HG03097 (cell line): ENCODE results near the gene BCL2L14.
"Not testable (repeated sequence)": the region's sequence is repeated elsewhere in the genome, so short reads cannot be mapped to it uniquely, and the experiment has no call there.

Experiments used
- ATAC-seq: cut with Tn5 transposase; IDR thresholded peaks from one replicate; pipeline ENCODE4 v1.9.1; 2021; ENCODE audit not compliant: unreplicated experiment, low FRiP score

BCL2L14 gene

GRCh38 chr12:12098691-12099015, 27.9 kb downstream of the BCL2L14 start:
- no peak for ATAC-seq

GRCh38 chr12:12099102-12099501, 28.4 kb downstream of the BCL2L14 start:
- ATAC-seq, result no peak

GRCh38 chr12:12107678-12108077, 36.9 kb downstream of the BCL2L14 start:
- no peak for ATAC-seq

- no peak for ATAC-seq
These were observed 37.8 kb downstream of the BCL2L14 start for GRCh38 chr12:12108441-12109058.

DNA sequence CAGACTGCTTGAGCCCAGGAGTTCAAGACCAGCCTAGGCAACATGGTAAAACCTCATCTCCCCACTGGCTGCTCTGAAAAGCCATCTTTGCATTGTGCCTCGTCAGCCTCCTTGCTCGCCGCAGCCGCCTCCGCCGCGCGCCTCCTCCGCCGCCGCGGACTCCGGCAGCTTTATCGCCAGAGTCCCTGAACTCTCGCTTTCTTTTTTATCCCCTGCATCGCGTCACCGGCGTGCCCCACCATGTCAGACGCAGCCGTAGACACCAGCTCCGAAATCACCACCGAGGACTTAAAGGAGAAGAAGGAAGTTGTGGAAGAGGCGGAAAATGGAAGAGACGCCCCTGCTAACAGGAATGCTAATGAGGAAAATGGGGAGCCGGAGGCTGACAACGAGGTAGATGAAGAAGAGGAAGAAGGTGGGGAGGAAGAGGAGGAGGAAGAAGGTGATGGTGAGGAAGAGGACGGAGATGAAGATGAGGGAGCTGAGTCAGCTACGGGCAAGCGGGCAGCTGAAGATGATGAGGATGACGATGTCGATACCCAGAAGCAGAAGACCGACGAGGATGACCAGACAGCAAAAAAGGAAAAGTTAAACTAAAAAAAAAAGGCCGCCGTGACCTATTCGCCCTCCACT, 40.3 kb downstream of the BCL2L14 start:
- ATAC-seq, result not testable (repeated sequence)

DNA sequence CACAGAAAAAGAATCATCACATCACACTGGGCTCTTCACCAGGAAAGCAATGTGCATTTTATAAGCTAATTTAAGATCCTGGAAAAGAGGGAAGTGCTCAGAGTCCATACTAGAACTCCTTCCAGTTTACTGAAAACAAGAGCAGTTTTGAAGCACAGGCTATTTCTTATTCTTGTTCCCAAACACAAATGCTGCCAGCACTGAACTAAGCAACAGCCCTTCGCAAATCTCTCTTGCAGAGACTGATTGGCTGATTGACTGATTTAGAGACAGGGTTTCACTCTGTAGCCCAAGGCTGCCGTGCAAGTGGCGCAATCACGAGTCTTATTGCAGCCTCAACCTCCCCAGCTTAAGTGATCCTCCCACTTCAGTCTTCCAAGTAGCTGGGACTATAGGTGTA, 44.8 kb downstream of the BCL2L14 start:
- no peak for ATAC-seq

DNA sequence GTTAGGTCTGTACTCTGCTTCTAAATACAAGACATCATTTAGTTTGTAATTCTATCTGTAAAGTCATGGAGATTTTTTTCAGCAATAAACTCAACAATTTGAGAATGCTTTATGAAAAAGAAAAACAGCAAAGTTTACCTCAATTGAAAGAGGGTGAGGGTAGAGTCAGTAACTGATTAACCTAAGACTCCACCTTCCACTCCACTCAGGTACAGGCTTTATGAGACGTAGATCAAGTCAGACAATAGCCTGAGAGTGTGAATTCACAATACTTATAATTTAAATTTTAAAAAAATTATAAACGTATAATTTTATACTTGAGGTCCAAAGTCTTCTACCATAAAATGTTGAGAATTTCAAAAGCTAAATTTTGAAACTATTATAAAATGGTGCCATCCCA, 45.9 kb downstream of the BCL2L14 start:
- ATAC-seq, result no peak

DNA sequence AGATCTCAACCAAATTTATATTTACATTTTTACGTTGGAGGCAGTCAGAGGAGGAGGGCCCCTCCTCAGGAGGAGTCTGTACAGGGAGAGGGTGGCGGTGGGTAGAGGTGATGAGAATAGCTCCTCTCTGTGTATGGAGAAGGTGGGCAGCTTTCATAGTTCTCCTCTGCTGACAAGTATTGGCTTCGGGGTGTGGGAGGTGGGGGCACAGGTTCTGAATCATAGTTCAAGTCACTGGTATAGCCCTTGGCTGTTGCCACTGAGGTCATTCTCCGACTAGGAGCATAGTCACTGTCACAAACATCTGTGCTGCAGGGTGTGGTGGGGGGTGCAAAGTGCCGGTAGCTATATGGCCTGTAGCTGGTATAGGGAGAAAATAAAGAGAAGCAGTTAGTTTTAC, 50.3 kb downstream of the BCL2L14 start:
- no peak for ATAC-seq

DNA sequence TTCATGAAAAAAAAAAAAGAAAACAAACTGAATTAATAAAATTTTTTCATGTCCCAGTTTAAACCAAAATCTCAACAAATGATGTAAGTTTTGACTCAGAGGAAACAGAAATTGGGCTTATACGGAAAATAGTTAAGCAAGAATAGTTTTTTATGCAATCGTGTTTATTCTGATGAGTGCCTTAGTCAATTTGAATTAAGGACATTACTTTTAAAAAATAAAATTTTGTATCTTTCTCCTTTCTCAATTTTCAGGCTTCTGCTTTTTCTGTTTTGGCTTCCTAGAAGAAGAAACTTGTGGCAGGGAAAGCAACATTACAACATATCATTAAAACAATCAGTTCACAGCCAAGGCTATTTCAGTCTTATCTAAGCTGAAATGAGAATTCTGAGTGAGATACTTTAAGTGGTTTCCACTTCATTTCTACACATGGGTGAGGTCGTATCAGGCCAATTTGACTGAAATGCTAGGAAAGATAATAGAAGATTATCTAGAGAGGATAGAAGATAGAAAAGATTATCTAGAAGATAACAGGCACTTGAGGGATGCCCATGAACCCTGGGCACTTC, 52.4 kb downstream of the BCL2L14 start:
- no peak for ATAC-seq

DNA sequence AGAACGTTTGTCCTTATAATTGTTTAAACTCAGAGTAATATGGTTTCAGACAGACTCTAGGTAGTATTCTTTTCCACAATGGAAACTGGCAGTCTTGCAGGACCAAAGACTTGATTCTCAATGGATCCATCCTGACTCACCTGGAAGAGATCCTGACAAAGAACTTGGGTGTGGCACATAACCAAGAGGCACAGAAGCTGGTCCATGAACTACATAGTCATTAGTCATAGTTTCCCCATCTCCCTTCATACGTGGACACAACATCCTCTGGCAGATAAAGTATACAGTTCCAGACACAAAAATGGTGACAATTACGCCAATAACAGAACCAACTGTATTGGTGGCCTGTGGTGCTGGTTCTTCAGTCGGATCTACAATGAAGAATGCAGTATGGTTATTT, 55.8 kb downstream of the BCL2L14 start:
- ATAC-seq, result no peak

DNA sequence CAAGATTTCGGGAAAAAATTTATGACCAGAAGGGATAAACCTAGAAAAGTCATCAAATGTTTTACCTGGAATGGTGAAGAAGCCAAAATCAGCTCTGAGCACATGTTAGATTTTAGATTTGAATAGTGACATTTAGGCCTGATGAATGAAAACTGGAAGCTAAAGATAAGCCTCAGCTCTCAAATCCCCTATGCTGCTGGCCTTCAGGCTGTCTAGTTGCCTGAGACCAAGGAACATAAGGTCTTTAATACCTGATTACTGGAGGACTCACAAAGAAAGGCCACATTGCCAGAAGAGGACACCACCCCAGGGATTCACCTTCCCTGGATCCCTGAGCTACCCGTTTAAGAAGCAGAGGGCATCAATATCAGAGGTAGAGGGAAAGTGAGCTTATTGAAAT, 56.6 kb downstream of the BCL2L14 start:
- ATAC-seq, result no peak

- no peak for ATAC-seq
These were observed 57.9 kb downstream of the BCL2L14 start for GRCh38 chr12:12128670-12129069.

DNA sequence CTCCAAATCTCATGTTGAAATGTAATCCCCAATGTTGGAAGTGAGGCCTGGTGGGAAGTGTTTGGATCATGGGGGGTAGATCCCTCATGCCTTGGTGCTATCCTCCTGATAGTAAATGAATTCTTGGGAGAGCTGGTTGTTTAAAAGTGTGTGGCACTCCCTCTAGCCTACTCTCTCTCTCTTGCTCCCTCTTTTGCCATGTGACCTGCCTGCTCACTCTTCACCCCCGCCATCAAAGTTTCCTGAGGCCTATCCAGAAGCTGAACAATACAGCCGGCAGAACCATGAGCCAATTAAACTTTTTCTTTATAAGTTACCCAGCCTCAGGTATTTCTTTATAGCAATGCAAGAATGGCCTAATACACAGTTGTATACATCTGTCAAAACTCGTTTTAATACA, 62.5 kb downstream of the BCL2L14 start:
- no peak for ATAC-seq

DNA sequence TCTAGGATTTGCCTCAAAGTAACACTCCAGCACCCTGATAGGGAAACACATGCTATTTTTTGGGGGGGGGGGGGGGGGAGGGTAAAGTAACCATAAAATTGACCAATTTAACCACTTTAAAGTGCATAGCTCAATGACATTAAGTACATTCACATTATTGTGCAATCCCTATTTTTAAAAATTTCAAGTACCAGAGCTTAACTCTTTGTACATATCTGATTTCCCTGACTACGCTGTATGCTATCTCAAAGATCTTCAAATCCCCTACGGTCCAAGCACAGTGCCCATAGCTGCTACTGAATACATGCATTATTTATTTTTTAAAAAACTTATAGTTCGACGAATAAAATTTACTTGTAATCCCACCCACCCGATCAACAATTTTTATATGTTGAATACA, 63.0 kb downstream of the BCL2L14 start:
- ATAC-seq, result no peak

DNA sequence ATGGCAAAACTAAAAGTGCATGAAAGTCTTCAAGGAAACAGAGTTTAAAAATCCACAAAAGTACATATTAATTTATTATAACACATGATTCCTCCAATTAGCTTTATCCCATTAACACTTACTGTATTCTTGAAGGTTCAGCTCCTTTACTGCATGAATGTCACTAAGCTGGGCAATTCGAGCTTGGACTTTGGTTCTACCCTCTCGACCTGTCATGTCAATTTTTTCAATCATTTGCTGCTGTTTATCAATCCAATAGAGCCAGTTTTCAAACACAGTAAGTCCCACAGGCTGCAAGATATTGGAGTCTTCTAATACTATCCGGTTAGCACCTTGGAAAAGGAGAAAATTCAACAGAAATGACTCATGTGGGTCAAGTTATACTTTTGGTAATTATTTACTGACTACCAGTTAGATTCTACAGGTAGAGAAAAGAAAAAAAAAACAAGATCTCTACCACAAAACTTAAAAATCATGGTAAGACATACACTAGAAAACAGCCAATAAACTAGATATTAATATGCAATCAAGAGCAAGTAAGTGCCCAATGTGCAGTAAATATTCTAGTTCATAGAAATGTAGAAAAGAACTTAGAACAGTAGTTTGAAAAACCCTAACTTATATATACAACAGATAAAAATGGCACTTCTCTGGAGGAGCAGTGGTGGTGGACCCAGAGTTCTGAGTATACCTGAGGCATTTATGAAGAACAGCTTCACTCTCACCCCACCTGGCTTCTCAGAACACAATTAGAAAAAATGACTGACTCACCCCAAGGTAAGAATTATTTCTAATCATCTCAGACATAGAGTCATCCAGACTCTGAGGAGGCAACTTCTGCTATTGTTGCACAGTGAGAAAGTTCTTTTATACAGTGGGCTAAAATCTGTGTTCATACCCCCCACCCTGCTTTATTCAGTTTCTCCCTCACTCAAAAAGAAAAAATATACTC, 67.7 kb downstream of the BCL2L14 start:
- ATAC-seq, result no peak

DNA sequence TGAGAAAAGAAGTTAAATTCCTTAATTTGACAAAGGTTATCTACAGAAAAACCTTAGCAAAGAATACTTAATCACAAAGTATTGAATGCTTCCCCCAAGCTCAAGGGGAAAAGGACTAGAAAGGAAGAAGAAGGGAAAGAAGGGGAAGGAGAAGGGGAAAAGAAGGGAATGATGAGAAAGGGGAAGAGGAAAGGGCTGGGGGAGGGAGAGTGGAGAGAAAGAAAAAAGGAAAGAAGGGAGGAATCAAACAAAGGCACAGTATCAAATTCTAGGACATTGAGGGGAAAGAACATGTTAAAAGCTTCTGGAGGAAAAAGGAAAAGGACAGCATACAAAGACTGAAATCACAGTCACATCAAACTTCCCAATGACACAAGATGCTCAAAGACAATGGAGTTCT, 70.3 kb downstream of the BCL2L14 start:
- ATAC-seq, result no peak

DNA sequence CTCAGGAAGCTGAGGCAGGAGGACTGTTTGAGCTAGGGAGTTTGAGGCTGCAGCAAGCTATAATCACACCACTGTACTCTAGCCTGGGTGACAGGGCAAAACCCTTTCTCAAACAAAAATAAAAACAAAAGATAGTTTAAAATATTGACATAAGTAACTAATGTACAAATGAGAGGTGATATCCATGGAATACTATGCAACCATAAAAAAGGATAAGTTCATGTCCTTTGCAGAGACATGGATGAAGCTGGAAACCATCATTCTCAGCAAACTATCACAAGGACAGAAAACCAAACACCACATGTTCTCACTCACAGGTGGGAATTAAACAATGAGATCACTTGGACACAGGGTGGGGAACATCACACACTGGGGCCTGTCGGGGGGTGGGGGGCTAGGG, 73.8 kb downstream of the BCL2L14 start:
- ATAC-seq, result not testable (repeated sequence)

DNA sequence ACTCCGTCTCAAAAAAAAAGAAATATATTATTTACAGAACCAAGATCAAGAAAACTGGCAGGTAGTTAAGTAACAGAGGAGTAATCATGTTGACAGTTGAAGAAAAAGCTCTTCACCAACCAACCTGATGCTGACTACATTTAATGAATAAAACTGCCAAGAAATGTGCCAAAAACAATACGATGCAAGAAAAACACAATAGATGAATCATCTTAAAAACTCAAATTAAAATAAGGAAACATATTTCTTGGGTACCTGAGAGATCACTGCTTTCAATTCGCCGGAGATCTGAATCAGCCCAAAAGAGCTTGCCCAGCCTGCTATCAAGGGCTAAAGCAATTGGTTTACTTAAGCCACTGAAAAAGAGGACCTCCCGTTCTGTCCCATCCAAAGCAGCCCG, 76.4 kb downstream of the BCL2L14 start:
- no peak for ATAC-seq
